HCT116 (cell line): ENCODE data around the gene GPR176. TPM values are rescaled to one million over a fixed set of nuclear protein-coding genes. Genes with fewer than 3 reads are reported as not detected.
A peak's percentile ranks its signal among the peaks of the same experiment; 100 is the strongest.

Experiments
- ATAC-seq: fragments of 200-7000 bp; cut with Tn5 transposase; 2 replicates; pipeline ENCODE4 v1.9.1; 2020; ENCODE audit warnings: mild to moderate bottlenecking, moderate library complexity
- BruUV-seq: library from RNA; stranded (reverse); fragments of 400-500 nt; replicated peaks from 2 replicates; lab custom pipeline; 2021; lab: Mats Ljungman, UMichigan
- CTCF ChIA-PET: fragments of 300-600 bp; sonication (Branson Sonifier 250); formaldehyde crosslinking; loops from one replicate; lab custom pipeline; 2021; ENCODE audit warnings: antibody characterized with exemption; lab: Charles Lee
- POLR2A ChIA-PET: fragments of 300-600, 350-600 bp; sonication (Branson Sonifier 250); formaldehyde crosslinking; loops from one replicate; lab custom pipeline; 2021; ENCODE audit warnings: antibody characterized with exemption; lab: Charles Lee
- RAD21 ChIA-PET, 2 experiments: fragments of 300-600 bp; sonication (Branson Sonifier 250); formaldehyde crosslinking; loops; one replicate each; lab custom pipeline; 2023; ENCODE audit warnings: low total read pairs in 2 of 2; ENCODE audit not compliant: uncharacterized antibody in 2 of 2, unreplicated experiment in 2 of 2, low non-redundant PET in 1 of 2; lab: Charles Lee
- DNase-seq: peaks from one replicate; pipeline ENCODE4 v3.0.0-alpha.2; 2010; ENCODE audit warnings: low read depth, low spot score
- H2AFZ ChIP-seq: fragments of 200-600 bp; shearing (Covaris generic), sonication (generic); 2 replicates; pipeline ENCODE4 v1.6.1; 2017; ENCODE audit warnings: low read depth, mixed run types, mixed read lengths, antibody characterized with exemption, low read length; ENCODE audit not compliant: poor library complexity, severe bottlenecking
- H3K27ac ChIP-seq: 2 replicates; pipeline ENCODE4 v1.5.1; 2012; ENCODE audit warnings: low read depth, low read length
- H3K27me3 ChIP-seq: fragments of 200-600 bp; sonication (generic); 2 replicates; pipeline ENCODE4 v1.6.1; 2016; ENCODE audit warnings: mixed run types, low read length, mixed read lengths; ENCODE audit not compliant: insufficient read depth
- H3K36me3 ChIP-seq, 2 experiments: fragments of 200-500 bp in 1 of 2; fragments of 200-600 bp in 1 of 2; sonication (Bioruptor generic) in 1 of 2; sonication (generic) in 1 of 2; 2 replicates each; pipeline versions ENCODE4 v1.5.1 to v1.6.1; 2014 to 2016; ENCODE audit warnings: low read length in 2 of 2, inconsistent platforms in 1 of 2, mixed read lengths in 1 of 2, mixed run types in 1 of 2; ENCODE audit not compliant: insufficient read depth in 2 of 2, control insufficient read depth in 1 of 2
- H3K4me1 ChIP-seq, 2 experiments: fragments of 200-600 bp in 1 of 2; sonication (generic) in 1 of 2; 2 replicates each; pipeline versions ENCODE4 v1.5.1 to v1.6.1; 2012 to 2017; ENCODE audit warnings: low read length in 2 of 2, inconsistent platforms in 1 of 2, mild to moderate bottlenecking in 1 of 2, mixed read lengths in 1 of 2, mixed run types in 1 of 2, moderate library complexity in 1 of 2; ENCODE audit not compliant: insufficient read depth in 2 of 2, control insufficient read depth in 1 of 2
- H3K4me2 ChIP-seq: fragments of 200-600 bp; sonication (generic); 2 replicates; pipeline ENCODE4 v1.6.1; 2017; ENCODE audit warnings: mixed run types, low read length, mixed read lengths
- H3K4me3 ChIP-seq, 2 experiments: fragments of 200-600 bp in 1 of 2; sonication (generic) in 1 of 2; replicated peaks in 1 of 2; 2 replicates each; pipeline ENCODE4 v1.5.1; 2011 to 2016; ENCODE audit warnings: low read length in 2 of 2, control low read depth in 1 of 2, low read depth in 1 of 2, mild to moderate bottlenecking in 1 of 2, mixed read lengths in 1 of 2, mixed run types in 1 of 2
- H3K79me2 ChIP-seq: fragments of 200-600 bp; sonication (generic); 2 replicates; pipeline ENCODE4 v1.6.1; 2017; ENCODE audit warnings: mild to moderate bottlenecking, mixed run types, low read length, moderate library complexity, mixed read lengths; ENCODE audit not compliant: insufficient read depth
- H3K9ac ChIP-seq: fragments of 200-600 bp; sonication (generic); 2 replicates; pipeline ENCODE4 v1.6.1; 2016; ENCODE audit warnings: low read length, mixed read lengths
- H3K9me2 ChIP-seq: fragments of 200-600 bp; sonication (generic), shearing (Covaris generic); 2 replicates; pipeline ENCODE4 v1.6.1; 2017; ENCODE audit warnings: mixed run types, mild to moderate bottlenecking, moderate library complexity; ENCODE audit not compliant: insufficient read depth
- H3K9me3 ChIP-seq, 2 experiments: fragments of 200-500 bp in 1 of 2; fragments of 200-600 bp in 1 of 2; sonication (Bioruptor generic) in 1 of 2; sonication (generic) in 1 of 2; 2 replicates each; pipeline ENCODE4 v1.6.1; 2014 to 2017; ENCODE audit warnings: low read length in 2 of 2, mixed read lengths in 2 of 2, inconsistent platforms in 1 of 2, low read depth in 1 of 2, mild to moderate bottlenecking in 1 of 2, mixed run types in 1 of 2, moderate library complexity in 1 of 2; ENCODE audit not compliant: control insufficient read depth in 1 of 2, insufficient read depth in 1 of 2
- H4K20me1 ChIP-seq: fragments of 200-600 bp; sonication (generic), shearing (Covaris generic); 2 replicates; pipeline ENCODE4 v1.6.1; 2017; ENCODE audit warnings: mixed run types, mild to moderate bottlenecking, moderate library complexity; ENCODE audit not compliant: insufficient read depth
- ATF3 ChIP-seq: IDR thresholded peaks from 2 replicates; pipeline ENCODE4 v1.6.1; 2012
- CBX3 ChIP-seq: IDR thresholded peaks from 2 replicates; pipeline ENCODE4 v1.6.1; 2012; ENCODE audit warnings: low read depth
- CEBPB ChIP-seq: IDR thresholded peaks from 2 replicates; pipeline ENCODE4 v1.6.1; 2012; ENCODE audit warnings: low read depth
- ELF1 ChIP-seq: IDR thresholded peaks from 2 replicates; pipeline ENCODE4 v1.6.1; 2012; ENCODE audit warnings: low read depth, borderline replicate concordance
- EZH2 ChIP-seq: fragments of 200-600 bp; sonication (generic); IDR thresholded peaks from 2 replicates; pipeline ENCODE4 v1.6.1; 2017; ENCODE audit warnings: antibody characterized with exemption, mixed run types
- EZH2phosphoT487 ChIP-seq: fragments of 200-600 bp; IDR thresholded peaks from 2 replicates; pipeline ENCODE4 v1.6.1; 2018; ENCODE audit warnings: antibody characterized with exemption, borderline replicate concordance
- FOSL1 ChIP-seq: IDR thresholded peaks from 2 replicates; pipeline ENCODE4 v1.6.1; 2012; ENCODE audit warnings: low read depth
- JUND ChIP-seq: IDR thresholded peaks from 2 replicates; pipeline ENCODE4 v1.6.1; 2012
- POLR2A ChIP-seq: IDR thresholded peaks from 2 replicates; pipeline ENCODE4 v1.7.0; 2011; ENCODE audit warnings: borderline replicate concordance; ENCODE audit not compliant: insufficient read depth, insufficient read length; ENCODE audit errors: extremely low read depth
- POLR2AphosphoS5 ChIP-seq: IDR thresholded peaks from 2 replicates; pipeline ENCODE4 v1.6.1; 2011; ENCODE audit warnings: mild to moderate bottlenecking, low read depth, low read length, moderate library complexity
- RAD21 ChIP-seq: IDR thresholded peaks from 2 replicates; pipeline ENCODE4 v1.6.1; 2012; ENCODE audit warnings: low read depth, mild to moderate bottlenecking
- SIN3A ChIP-seq: IDR thresholded peaks from 2 replicates; pipeline ENCODE4 v1.6.1; 2012; ENCODE audit warnings: low read depth
- SP1 ChIP-seq: IDR thresholded peaks from 2 replicates; pipeline ENCODE4 v1.6.1; 2012; ENCODE audit warnings: low read depth
- SRF ChIP-seq: IDR thresholded peaks from 2 replicates; pipeline ENCODE4 v1.6.1; 2012; ENCODE audit warnings: low read depth
- TCF7L2 ChIP-seq: IDR thresholded peaks from 2 replicates; pipeline ENCODE4 v1.7.0; 2011; ENCODE audit warnings: borderline replicate concordance, inconsistent platforms; ENCODE audit not compliant: insufficient read depth, insufficient read length; ENCODE audit errors: extremely low read depth
- ZNF274 ChIP-seq: fragments of 200-500 bp; sonication (Bioruptor generic); IDR thresholded peaks from 2 replicates; pipeline ENCODE4 v1.6.1; 2014; ENCODE audit warnings: mild to moderate bottlenecking, low read depth, low read length, inconsistent platforms
- intact Hi-C: fragments of 100-400 bp; cut with micrococcal nuclease; formaldehyde crosslinking; loops from 2 replicates; pipeline ENCODE4 v1.10.0; 2022
- total RNA-seq: library from RNA; stranded (reverse); gene quantifications from one replicate; pipeline ENCODE4 v1.2.1, GENCODE V29; 2021; ENCODE audit not compliant: unreplicated experiment
- TF ChIP-seq, protein P1 (sequence below), 3 experiments: fragments of 200-600 bp in 1 of 3; sonication (generic) in 1 of 3; IDR thresholded peaks in 2 of 3; conservative IDR thresholded peaks in 1 of 3; 2 replicates each; pipeline ENCODE4 v1.5.1; 2012 to 2017; ENCODE audit warnings: low read depth in 2 of 3, low read length in 2 of 3, antibody characterized with exemption in 1 of 3, borderline replicate concordance in 1 of 3, control low read depth in 1 of 3, mild to moderate bottlenecking in 1 of 3, mixed read lengths in 1 of 3, mixed run types in 1 of 3, moderate library complexity in 1 of 3; ENCODE audit not compliant: insufficient read depth in 1 of 3
- TF ChIP-seq, protein P2 (sequence below): IDR thresholded peaks from 2 replicates; pipeline ENCODE4 v1.6.1; 2012

GPR176 gene
- total RNA-seq, 1 experiment from 2014 or later = 1.7 TPM

DNA sequence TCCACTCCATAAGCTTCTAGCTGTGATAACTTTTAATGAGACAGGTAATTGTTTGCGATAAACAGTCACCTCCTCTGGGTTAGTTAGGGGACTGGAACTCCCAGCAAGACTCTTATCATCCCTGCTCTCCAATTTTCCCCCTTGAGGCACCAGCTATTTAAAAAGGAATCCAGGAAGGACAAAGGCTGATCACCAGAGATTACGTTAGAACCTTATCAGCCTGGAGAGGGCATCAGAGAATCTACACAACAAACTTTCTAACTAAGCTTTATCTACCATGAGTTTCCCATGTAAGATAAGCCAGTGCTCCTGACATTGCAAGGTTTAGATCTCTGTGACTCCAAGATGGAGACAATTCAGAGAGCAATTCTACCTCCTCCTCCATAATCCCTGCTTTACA lies 31.3 kb downstream of the GPR176 start:
- Histone ChIP-seq H4K20me1 (no peaks in the 10 kb centered on the region), H3K9ac (no peak overlapping the region), H3K27ac (no peak overlapping the region), H3K36me3 (no peaks in the 10 kb centered on the region), H3K27me3 (no peaks in the 10 kb centered on the region), H3K4me1 (peaks cover 0 to 6% of the 10 kb centered on the region in 2 experiments; a peak in 1 of 4 replicates), H2AFZ (no peak overlapping the region), H3K79me2 (no peaks in the 10 kb centered on the region), H3K9me3 (no peaks in the 10 kb centered on the region), H3K4me3 (no peak overlapping the region), H3K4me2 (no peak overlapping the region), H3K9me2 (no peaks in the 10 kb centered on the region)
- intact Hi-C loops = no loop called here
- no TSS peak for BruUV-seq
- no peak for DNase-seq
- no peak for ATAC-seq
- ChIA-PET POLR2A (no interaction called here), RAD21 (no interaction called here), CTCF (interaction anchor here (1.1 to 1.8 kb wide), 9 partner anchors 8 to 386 kb away, joined by 3 to 8 read pairs (median 3); no protein-coding TSS in a partner anchor)
- TF ChIP-seq SP1 (no peak), RAD21 (peak; percentile 12; the same call in 1 of the 2 replicates)

DNA sequence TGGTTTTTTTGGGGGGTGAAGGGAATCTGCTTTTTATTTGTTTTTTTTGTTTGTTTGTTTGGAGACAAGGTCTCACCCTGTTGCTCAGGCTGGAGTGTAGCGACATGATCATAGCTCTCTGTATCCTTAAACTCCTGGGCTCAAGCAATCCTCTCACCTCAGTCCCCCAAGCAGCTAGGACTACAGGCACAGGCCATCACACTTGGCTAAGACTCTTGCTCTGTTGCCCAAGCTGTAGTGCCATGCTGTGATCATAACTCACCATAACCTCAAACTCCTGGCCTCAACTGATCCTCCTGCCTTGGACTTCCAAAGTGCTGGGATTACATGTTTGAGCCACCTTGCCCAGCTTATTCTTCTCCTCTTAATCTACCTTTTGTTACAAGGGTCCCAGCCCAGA lies 31.8 kb downstream of the GPR176 start:
- POLR2A ChIA-PET = no interaction called here
- peaks cover 0 to 6% of the 10 kb centered on the region in 2 experiments; a peak in 1 of 4 replicates for H3K4me1 ChIP-seq
- intact Hi-C loops = no loop called here
- no peak for DNase-seq
- RAD21 ChIA-PET = no interaction called here
- TF ChIP-seq SRF (no peak), EZH2phosphoT487 (no peak), SIN3A (no peak), CBX3 (no peak), ELF1 (no peak), FOSL1 (no peak), POLR2AphosphoS5 (no peak), POLR2A (no peak), TCF7L2 (no peak), ZNF274 (no peak), SP1 (no peak), ATF3 (no peak), RAD21 (no peak), EZH2 (no peak), CEBPB (no peak), JUND (no peak)
- TF ChIP-seq, protein P1, sequence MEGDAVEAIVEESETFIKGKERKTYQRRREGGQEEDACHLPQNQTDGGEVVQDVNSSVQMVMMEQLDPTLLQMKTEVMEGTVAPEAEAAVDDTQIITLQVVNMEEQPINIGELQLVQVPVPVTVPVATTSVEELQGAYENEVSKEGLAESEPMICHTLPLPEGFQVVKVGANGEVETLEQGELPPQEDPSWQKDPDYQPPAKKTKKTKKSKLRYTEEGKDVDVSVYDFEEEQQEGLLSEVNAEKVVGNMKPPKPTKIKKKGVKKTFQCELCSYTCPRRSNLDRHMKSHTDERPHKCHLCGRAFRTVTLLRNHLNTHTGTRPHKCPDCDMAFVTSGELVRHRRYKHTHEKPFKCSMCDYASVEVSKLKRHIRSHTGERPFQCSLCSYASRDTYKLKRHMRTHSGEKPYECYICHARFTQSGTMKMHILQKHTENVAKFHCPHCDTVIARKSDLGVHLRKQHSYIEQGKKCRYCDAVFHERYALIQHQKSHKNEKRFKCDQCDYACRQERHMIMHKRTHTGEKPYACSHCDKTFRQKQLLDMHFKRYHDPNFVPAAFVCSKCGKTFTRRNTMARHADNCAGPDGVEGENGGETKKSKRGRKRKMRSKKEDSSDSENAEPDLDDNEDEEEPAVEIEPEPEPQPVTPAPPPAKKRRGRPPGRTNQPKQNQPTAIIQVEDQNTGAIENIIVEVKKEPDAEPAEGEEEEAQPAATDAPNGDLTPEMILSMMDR (IDR thresholded peaks at IDR 0.05 in 2 of 3, conservative IDR thresholded peaks at IDR 0.05 in 1 of 3; ENCODE audit: borderline replicate concordance in 1 of 3, insufficient read depth in 1 of 3, low read depth in 2 of 3, low read length in 2 of 3) = no peak
- TF ChIP-seq, protein P2, sequence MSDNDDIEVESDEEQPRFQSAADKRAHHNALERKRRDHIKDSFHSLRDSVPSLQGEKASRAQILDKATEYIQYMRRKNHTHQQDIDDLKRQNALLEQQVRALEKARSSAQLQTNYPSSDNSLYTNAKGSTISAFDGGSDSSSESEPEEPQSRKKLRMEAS = no peak
- BruUV-seq = no TSS peak
- H3K36me3 ChIP-seq = no peaks in the 10 kb centered on the region
- no peak overlapping the region for H3K9ac ChIP-seq
- ATAC-seq = no peak
- no peaks in the 10 kb centered on the region for H3K9me3 ChIP-seq
- CTCF ChIA-PET = interaction anchor here (0.7 to 1.8 kb wide), 12 partner anchors 8 to 387 kb away, joined by 3 to 8 read pairs (median 3); no protein-coding TSS in a partner anchor
- H3K4me2 ChIP-seq = no peak overlapping the region
- H2AFZ ChIP-seq = no peak overlapping the region
- no peaks in the 10 kb centered on the region for H3K79me2 ChIP-seq
- no peaks in the 10 kb centered on the region for H3K9me2 ChIP-seq
- H3K27ac ChIP-seq = no peak overlapping the region
- H4K20me1 ChIP-seq = no peaks in the 10 kb centered on the region
- no peak overlapping the region for H3K4me3 ChIP-seq
- no peaks in the 10 kb centered on the region for H3K27me3 ChIP-seq
